Transverse colon (tissue), 3 donors: ENCODE measurements around the gene GLI1.
"Not testable (repeated sequence)": the region's sequence is repeated elsewhere in the genome, so short reads cannot be mapped to it uniquely, and the experiment has no call there.

ENCODE experiments used
- POLR2A ChIP-seq: fragments of 450-650 bp; IDR thresholded peaks from one replicate; pipeline ENCODE4 v1.6.1; 2016; ENCODE audit warnings: antibody characterized with exemption, mild to moderate bottlenecking, moderate library complexity
- TF ChIP-seq, protein P1 (sequence below), 5 experiments: fragments of 200-600 bp in 3 of 5; fragments of 450-650 bp in 2 of 5; sonication (generic) in 3 of 5; IDR thresholded peaks; 1 replicate in 2 of 5; 2 replicates in 3 of 5; pipeline ENCODE4 v1.5.1; 2016 to 2017; ENCODE audit warnings: antibody characterized with exemption in 5 of 5, inconsistent platforms in 3 of 5, mild to moderate bottlenecking in 2 of 5, moderate library complexity in 1 of 5

DNA sequence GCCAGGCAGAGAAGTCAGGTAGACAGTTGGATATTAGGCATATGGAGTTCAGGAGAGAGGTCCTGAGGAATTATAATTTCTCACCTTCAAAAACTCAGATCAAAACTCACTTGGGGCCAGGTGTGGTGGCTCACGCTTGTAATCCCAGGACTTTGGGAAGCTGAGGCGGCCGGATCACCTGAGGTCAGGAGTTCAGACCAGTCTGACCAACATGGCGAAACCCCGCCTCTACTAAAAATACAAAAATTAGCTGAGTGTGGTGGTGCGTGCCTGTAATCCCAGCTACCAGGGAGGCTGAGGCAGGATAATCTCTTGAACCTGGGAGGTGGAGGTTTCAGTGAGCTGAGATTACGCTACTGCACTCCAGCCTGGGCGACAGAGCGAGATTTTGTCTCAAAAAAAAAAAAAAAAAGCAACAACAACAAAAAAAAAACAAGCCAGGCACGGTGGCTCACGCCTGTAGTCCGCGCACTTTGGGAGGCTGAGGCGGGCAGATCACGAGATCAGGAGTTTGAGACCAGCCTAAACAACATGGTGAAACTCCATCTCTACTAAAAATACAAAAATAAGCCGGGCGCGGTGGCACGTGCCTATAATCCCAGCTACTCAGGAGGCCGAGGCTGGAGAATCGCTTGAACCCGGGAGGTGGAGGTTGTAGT lies 42.9 kb downstream of the GLI1 start:
- TF ChIP-seq, protein P1, sequence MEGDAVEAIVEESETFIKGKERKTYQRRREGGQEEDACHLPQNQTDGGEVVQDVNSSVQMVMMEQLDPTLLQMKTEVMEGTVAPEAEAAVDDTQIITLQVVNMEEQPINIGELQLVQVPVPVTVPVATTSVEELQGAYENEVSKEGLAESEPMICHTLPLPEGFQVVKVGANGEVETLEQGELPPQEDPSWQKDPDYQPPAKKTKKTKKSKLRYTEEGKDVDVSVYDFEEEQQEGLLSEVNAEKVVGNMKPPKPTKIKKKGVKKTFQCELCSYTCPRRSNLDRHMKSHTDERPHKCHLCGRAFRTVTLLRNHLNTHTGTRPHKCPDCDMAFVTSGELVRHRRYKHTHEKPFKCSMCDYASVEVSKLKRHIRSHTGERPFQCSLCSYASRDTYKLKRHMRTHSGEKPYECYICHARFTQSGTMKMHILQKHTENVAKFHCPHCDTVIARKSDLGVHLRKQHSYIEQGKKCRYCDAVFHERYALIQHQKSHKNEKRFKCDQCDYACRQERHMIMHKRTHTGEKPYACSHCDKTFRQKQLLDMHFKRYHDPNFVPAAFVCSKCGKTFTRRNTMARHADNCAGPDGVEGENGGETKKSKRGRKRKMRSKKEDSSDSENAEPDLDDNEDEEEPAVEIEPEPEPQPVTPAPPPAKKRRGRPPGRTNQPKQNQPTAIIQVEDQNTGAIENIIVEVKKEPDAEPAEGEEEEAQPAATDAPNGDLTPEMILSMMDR (IDR thresholded peaks at IDR 0.05) = not testable (repeated sequence)
- TF ChIP-seq POLR2A = not testable (repeated sequence)
